Epithelial cell of esophagus (primary cell): Measurements from ENCODE around the gene IFNA8.

Experiments
- DNase-seq: peaks from one replicate; pipeline ENCODE4 v3.0.0; 2010; ENCODE audit warnings: low read depth
- H3K4me3 ChIP-seq: 2 replicates; pipeline ENCODE4 v1.5.1; 2011; ENCODE audit warnings: mild to moderate bottlenecking, low read length, control low read depth
- CTCF ChIP-seq: IDR thresholded peaks from 2 replicates; pipeline ENCODE4 v1.5.1; 2011; ENCODE audit warnings: low read depth, mild to moderate bottlenecking, low read length, control low read depth, inconsistent platforms; ENCODE audit not compliant: insufficient read depth; ENCODE audit errors: missing control alignments

Gene IFNA8

DNA sequence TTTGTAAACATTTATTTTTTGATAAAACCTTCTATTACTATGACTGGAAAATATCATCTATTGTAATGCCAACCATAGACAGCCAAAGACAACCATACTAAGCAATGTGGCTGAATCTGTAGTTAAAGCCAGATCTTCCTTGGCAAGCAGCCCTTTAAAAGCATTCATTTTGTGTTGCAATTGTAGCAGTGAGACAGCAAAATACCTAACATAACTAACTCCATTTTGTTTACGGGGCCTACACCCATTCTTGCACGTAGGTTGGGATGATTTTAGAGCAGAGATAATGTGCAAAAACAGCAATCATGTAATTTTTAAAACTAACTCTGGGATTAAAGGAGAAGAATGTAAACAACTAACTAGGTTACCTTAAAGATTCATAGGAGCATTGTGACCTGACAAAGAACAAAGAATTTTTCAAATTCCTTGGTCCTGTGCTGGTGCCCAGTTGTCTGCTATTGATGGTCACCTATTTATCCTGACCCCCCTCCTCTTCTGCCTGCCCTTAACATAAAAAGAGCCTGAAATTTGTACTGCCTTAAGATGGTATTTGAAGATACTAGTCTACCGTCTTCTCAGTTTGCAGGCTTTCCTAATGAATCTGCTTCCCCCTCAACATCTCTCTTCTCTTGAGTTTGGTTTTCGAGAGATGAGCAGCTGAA is 41.9 kb downstream of the IFNA8 start:
- DNase-seq: no peak

GRCh38 chr9:21452681-21453080 is 43.8 kb downstream of the IFNA8 start:
- no peak for TF ChIP-seq CTCF
- DNase-seq: no peak
- no peak overlapping the region for H3K4me3 ChIP-seq

More for the DNA sequence above, 41.9 kb downstream of the IFNA8 start:
- no peak for TF ChIP-seq CTCF
- H3K4me3 ChIP-seq: no peak overlapping the region

GRCh38 chr9:21454149-21454548 is 45.2 kb downstream of the IFNA8 start:
- DNase-seq: peak; percentile 40
- TF ChIP-seq CTCF: no peak
- H3K4me3 ChIP-seq: no peak overlapping the region

- DNase-seq: peak; percentile 40
- peak; percentile 80 for TF ChIP-seq CTCF
- no peak overlapping the region for H3K4me3 ChIP-seq
Observed at GRCh38 chr9:21455320-21455719, 46.4 kb downstream of the IFNA8 start.
